HG03097 (cell line): ENCODE data around the gene CYFIP1.

Experiments used
- ATAC-seq: cut with Tn5 transposase; IDR thresholded peaks from one replicate; pipeline ENCODE4 v1.9.1; 2021; ENCODE audit not compliant: unreplicated experiment, low FRiP score

CYFIP1 gene

GRCh38 chr15:22873841-22874240, 106.3 kb downstream of the CYFIP1 start:
- ATAC-seq, result no peak

DNA sequence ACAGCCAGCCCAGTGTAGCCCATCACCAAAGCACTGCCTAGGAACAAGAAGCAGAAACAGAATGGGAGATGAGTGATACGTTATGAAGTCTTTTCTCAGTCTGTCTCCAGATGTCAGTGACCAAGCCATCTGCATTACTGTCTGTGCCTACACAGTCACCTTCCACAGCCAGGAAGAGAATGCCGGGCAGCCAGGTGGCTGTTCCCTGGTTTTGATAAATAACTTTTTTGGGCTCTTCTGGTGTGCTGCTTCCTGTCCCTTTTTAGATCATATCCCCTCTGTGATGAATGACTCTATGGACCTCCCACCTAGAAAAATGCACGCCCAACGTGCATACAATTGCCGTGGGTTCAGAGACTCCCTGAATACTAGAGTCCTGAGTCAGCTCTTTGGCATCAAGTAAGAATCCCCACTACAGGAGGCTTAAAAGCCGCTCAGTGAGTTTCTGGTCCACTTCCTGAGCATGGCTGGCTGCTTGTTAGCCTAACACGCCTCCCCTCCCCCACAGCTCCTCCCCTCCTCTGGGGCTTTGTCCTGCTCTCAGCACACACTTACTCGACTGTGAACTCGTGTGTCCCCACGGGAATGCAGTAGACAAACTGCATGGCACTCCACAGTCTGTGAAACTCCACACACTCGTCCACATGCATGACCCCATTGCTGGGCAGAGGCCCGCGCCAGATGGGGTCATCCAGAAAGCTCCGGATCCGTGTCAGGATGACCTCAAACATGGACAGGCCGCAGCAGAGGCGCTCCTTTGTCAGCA, 107.0 kb downstream of the CYFIP1 start:
- ATAC-seq, result no peak

DNA sequence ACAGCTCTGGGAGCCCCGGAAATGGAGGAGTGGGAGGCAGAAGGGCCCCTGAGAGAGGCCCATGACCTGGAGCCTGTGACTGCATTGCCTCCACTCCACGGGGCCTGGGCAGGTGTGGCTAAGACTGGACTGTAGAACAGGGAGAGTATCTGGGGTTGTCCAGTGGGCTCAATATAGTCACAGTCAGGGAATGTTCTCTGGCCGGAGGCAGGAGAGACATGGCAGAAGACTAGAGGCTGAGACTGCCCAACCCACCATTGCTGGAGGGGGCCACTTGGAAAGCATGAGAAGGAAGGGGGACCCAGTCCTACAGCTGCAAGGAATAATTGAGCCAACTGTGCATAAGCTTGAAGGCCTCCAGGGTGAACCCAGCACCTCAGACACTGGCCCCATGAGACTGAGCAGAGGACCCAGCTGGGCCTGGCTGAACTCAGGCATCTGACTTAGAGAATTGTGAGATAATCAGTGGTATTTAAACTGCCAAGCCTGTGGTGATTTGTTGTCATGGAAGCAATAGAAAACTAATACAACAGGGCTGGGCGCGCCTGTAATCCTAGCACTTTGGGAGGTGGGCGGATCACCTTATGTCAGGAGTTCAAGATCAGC, 108.6 kb downstream of the CYFIP1 start:
- ATAC-seq, result no peak

DNA sequence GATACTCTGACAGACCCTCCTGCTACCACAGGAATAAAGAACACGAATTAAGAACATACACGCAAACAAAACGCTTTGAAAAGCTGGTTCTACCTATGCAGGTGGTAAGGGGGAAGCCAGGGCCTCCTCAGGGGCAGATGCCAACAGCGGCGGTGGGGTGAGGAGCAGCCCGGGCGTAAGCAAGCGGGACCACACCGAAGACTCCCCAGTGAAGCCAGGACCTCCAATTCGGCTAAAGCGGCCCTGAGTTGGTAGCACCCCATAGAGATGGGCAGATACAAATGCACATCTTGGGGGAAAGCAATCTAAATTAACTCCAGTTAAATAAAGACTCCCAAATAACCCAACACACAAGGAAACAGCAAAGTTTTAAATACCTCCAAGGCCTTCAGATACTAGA, 109.3 kb downstream of the CYFIP1 start:
- no peak for ATAC-seq

GRCh38 chr15:22869856-22870255, 110.3 kb downstream of the CYFIP1 start:
- ATAC-seq, result no peak

DNA sequence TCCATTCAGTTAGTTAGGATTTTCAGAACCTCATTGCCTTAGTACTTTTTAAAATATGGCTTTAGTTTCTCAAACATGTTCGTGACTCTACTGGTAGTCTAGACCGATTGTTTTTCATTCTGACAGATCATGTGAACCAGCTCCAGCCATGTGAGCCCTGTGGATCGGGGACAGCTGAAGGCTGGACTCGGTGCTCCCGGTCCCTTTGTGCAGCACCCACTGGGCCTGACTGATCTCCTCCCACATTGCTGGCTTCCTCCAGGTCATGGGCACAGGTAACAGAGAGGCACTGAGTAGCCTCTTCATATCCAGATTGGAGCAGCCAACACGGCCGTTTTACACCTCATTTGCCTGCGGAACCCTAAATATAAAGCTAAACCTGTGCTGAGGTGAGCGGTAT, 111.2 kb downstream of the CYFIP1 start:
- ATAC-seq, result no peak

GRCh38 chr15:22868495-22868894, 111.7 kb downstream of the CYFIP1 start:
- ATAC-seq, result no peak

DNA sequence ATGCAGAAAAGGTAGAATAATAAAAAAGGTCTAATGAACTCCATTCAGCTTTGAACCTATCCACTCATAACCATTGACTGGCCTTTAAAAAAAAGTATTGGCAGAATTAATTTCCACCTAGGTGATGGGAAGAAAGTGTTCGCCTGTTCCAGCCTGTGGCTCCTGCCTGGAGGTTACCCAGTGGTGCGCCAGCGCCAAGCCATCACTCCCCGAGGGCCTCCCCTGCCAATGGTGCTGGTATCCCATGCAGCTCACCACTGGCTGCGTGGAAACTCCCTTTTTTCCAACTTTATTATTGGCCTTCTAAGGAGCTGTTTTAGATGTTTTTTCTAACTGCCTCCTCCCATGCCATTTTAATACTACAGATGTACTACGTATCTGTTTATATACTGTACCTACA, 112.3 kb downstream of the CYFIP1 start:
- ATAC-seq, result no peak

DNA sequence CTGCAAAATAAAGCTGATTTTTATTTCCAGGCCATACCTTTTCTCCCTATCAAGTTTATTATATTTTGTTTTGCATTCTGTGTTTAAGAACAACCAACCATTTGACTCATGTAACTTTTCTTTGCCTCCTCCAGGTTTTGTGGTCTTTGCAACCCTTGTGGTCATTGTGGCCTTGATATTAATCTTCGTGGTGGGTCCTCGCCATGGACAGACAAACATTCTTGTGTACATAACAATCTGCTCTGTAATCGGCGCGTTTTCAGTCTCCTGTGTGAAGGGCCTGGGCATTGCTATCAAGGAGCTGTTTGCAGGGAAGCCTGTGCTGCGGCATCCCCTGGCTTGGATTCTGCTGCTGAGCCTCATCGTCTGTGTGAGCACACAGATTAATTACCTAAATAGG, 114.1 kb downstream of the CYFIP1 start:
- no peak for ATAC-seq

- ATAC-seq, result no peak
Measured at GRCh38 chr15:22863356-22863755, 116.8 kb downstream of the CYFIP1 start.

- no peak for ATAC-seq
Measured at GRCh38 chr15:22861161-22861560, 119.0 kb downstream of the CYFIP1 start.

DNA sequence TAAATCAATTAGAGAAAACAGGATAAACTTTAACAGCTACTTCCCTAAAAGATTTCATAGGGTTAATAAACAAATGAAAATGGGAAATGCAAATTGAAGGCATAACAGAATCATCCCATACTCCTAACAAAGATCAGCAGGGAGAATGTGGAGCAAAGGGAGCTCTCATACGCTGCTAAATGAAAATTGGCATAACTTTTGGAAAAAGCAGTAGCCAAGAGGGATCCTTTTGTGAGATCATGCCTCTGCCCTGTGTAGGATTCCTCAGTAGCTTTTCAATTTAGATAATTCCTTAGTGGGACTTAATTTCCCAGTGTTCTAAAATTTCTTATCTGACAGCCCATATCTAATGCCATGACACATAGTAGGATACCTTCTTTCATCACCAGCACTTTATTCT, 123.5 kb downstream of the CYFIP1 start:
- no peak for ATAC-seq

GRCh38 chr15:22855791-22856190, 124.4 kb downstream of the CYFIP1 start:
- no peak for ATAC-seq

- no peak for ATAC-seq
Measured at GRCh38 chr15:22851513-22851912, 128.7 kb downstream of the CYFIP1 start.

- no peak for ATAC-seq
Measured at GRCh38 chr15:22850055-22850454, 130.1 kb downstream of the CYFIP1 start.

DNA sequence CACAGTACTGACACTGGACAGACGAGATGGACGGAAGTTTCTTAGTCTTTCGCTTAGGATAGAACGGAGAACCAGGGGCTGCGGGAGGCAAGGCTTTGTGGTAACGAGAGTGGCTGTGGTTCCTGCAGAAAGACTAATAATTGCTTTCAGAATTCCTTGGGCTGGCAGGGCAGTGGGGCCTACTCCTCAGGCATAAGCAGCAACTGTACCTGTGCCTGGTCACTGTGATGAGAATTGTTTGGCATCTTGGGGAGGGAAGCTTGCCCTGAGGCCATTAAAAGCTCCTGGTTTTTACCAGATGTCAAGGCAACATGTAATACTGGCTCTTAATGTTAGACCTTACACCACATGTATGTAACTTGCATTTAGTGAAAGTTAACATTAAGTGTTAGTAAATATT, 134.1 kb downstream of the CYFIP1 start:
- ATAC-seq, result no peak

DNA sequence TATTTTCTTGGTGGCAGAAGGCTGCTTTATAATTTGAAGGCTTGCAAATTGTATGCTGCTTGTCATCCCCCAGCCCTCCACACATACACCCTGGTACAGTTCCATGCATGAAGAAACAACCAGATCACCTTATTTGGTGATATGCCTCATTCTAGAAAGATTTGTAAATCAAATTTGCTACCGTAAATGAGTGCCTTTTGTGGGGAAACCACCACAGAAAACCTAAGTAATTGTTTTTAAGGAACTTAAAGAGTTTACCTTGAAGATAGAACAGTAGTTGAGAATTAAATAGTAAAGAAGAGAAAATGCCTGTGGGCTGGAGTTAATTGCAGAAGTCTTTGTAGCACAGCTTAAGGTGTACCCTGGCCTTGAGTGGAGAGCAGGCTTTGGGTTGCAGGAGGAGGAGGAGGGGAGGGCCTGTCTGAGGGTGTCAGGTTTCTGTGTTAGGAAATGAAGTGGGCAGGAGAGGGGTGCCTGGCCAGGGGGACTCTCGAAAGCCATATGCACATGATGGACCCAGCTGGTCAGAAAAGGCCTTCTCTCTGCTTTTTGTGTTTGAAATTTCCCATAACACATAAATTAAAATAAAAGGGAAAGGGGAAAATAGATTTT, 134.8 kb downstream of the CYFIP1 start:
- ATAC-seq, result no peak

DNA sequence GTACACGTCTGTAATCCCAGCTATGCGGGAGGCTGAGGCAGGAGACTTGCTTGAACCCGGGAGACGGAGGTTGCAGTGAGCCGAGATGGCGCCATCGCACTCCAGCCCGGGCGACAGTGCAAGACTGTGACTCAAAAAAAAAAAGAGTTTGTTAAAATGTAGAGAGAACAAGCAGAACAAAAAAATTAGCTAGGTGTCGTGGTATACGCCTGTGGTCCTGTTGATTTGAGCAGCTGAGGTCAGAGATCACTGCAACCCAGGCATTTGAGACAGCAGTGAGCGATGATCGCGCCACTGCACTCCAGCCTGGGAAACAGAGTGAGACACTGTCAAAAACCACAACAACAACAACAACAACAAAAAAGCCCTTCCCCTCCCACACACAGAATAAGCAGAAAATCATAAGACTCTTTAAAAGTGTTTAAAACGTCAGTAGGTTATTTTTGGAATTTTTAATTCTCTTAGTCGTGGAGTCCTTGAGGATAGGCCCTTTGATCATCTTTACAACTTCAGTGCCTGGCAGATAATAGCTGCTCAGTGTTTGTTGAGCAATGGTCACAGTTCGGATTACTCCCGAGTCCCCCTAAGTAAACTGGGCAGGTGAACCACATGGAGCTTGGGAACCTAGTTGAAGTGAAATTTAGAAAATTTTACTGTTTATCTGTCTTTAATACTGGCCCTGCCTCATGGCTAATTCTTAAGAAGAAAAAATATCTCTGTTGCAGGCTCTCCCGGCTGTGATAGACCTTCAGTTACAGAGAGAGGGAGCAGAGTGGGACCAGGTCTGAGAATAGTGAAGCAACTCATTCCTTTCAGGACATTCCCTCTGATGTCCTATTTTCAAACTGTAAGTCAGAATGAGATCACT, 135.5 kb downstream of the CYFIP1 start:
- no peak for ATAC-seq

DNA sequence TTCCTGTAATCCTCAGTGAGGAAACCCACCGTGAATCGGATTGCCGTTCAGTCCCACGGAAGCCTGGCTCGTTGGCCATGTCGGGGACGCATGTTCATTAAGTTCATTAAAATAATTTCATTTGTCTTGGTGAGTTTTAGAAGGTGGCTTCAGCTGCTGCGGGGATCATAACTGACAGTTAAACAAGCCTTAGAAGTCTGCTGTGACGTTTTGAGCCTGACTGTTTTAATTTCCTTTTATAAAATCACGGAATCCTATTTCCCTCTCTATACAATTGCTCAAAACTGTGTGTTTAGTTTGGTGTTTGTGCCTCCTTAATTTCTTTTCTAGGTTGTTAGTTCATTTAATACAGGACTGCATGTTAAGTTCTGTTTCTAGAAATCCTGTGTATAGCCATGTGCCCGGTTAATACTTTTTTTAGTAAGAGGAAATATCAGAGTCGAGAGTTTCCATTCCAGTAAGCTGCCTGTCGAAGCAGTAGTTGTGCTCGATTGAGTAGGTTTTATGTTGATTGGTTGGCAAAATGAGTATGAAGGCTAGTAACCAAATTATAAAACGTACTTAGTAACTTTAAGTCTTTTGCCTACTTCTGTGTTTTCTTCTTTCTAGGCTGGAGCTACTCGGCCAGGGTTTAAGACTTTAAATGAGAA, 141.0 kb downstream of the CYFIP1 start:
- ATAC-seq, result no peak

DNA sequence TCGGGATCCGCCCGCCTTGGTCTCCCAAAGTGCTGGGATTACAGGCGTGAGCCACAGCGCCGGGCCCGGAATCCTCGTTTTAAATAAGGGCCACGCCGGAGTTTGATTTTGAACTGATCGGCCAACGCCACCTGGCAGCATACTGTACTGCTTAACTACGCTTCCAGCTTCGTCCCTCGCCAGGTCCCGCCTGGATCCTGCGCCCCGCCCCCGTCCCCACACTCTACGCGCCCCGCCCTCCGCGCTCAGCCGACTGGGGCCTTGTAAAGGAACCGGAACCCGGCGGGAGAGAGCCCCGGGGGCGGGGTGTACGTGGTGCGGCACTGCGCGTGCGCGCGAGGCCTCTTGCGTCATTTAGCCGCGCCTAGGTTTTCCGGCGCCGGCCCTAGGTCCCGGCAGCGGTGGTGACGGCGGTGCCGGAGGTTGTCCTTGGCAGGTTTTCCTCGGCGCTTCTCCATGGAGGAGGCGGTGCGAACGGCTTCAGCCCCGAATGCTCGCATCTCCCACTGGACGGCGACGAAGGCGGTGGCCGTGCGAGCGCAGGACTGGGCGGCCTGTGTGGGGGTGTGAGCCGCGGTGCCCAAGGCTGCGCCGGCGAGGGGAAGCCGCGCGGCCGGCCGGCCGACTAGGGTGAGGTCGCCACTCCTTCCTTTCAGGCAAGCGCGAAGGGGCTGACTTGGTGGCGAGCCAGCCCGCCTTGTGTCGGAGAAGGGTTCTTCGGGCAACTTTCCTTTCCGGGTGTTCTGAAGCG, 141.7 kb downstream of the CYFIP1 start, which contains the start of gene NIPA2:
TSS of gene NIPA2 (plus strand) at position 375 of the 751 bp plus-strand sequence. CDS start 13,066 bp downstream, outside the sequence.
- peak; percentile 77 for ATAC-seq
